ENCODE measurements around the gene IFIT2.

The IFIT2 gene

DNA sequence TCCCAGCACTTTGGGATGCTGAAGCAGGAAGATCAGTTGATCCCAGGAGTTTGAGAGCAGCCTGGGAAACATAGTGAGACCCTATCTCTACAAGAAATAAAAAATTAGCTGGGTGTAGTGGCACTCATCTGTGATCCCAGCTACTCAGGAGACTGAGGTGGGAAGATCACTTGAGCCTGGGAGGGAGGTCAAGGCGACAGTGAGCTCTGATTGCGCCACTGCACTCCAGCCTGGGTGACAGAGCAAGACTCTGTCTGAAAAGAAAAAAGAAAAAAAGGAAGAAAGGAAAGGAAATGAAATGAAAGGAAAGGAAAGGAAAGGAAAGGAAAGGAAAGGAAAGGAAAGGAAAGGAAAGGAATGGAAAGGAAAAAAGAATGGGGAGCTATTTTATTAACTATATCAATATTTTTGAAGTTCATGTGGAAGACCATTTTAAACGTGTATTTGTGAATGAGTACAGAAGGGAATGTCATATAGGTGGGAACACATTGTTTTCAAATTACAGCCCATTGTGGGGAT is 7.1 kb upstream of the IFIT2 start:
- TF ChIP-seq, protein P1, sequence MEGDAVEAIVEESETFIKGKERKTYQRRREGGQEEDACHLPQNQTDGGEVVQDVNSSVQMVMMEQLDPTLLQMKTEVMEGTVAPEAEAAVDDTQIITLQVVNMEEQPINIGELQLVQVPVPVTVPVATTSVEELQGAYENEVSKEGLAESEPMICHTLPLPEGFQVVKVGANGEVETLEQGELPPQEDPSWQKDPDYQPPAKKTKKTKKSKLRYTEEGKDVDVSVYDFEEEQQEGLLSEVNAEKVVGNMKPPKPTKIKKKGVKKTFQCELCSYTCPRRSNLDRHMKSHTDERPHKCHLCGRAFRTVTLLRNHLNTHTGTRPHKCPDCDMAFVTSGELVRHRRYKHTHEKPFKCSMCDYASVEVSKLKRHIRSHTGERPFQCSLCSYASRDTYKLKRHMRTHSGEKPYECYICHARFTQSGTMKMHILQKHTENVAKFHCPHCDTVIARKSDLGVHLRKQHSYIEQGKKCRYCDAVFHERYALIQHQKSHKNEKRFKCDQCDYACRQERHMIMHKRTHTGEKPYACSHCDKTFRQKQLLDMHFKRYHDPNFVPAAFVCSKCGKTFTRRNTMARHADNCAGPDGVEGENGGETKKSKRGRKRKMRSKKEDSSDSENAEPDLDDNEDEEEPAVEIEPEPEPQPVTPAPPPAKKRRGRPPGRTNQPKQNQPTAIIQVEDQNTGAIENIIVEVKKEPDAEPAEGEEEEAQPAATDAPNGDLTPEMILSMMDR (IDR thresholded peaks at IDR 0.05; ENCODE audit: low read depth, low read length, missing control alignments) = no peak
- no peak for DNase-seq (ENCODE audit: low read depth)
- H3K4me3 ChIP-seq (ENCODE audit: low read depth, low read length) = no peak overlapping the region

DNA sequence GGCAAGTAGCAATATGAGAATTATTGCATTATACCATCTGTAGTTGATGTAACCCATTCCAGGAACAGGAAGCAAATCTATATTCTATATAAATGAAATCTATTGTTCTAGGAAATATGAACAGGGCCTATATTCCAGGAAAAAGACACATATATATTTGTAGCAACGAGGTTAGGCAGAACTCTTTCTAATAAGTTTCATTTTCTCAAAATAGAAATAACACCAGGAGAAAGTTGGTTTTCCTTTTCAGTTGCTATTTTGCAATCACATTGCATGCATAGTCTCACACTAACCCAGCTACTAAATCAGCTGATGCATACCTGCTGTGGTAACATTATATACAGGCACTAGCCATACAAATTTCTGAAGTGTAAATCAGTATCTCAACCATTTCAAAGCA is 6.2 kb upstream of the IFIT2 start:
- TF ChIP-seq, protein P1 (IDR thresholded peaks at IDR 0.05; ENCODE audit: low read depth, low read length, missing control alignments) = no peak
- H3K4me3 ChIP-seq (ENCODE audit: low read depth, low read length) = no peak overlapping the region
- no peak for DNase-seq (ENCODE audit: low read depth)

DNA sequence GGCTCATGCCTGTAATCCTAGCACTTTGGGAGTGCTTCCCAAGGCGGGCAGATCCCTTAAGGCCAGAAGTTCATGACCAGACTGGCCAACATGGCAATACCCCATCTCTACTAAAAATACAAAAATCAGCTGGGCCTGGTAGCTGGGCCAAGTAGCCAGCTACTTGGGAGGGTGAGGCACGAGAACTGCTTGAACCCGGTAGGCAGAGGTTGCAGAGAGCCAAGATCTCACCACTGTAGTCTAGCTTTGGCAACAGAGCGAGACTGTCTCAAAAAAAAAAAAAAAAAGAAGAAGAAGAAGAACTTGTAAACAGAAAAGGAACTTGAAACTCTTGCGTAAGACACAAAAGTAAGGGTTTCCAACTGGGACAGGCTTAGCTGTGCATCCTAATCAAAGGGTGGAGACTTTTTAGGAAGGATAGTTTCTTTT is 5.6 kb upstream of the IFIT2 start:
- H3K4me3 ChIP-seq (ENCODE audit: low read depth, low read length) = no peak overlapping the region
- peak; percentile 8 for DNase-seq (ENCODE audit: low read depth)
- TF ChIP-seq, protein P1 (IDR thresholded peaks at IDR 0.05; ENCODE audit: low read depth, low read length, missing control alignments) = no peak

DNA sequence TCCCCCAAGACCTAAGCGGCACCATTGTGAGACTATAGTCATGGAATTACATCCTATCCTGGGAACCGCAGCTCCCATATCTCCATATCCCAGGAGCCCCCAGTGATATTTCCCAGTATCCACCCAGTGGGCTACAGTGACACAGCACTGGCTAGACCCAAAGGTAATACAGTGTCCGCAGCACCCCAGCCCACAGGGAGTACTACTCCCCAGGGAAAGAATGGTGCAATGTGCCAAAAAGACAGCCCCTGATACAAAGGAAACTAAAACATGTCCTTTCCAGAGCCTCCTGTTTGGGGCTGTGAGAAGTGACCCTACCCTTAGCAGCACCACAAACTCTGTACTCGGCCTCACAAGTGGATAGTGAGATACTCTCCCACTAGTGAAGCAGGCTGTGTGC is 4.5 kb upstream of the IFIT2 start:
- TF ChIP-seq, protein P1 (IDR thresholded peaks at IDR 0.05; ENCODE audit: low read depth, low read length, missing control alignments) = no peak
- DNase-seq (ENCODE audit: low read depth) = no peak
- H3K4me3 ChIP-seq (ENCODE audit: low read depth, low read length) = no peak overlapping the region

DNA sequence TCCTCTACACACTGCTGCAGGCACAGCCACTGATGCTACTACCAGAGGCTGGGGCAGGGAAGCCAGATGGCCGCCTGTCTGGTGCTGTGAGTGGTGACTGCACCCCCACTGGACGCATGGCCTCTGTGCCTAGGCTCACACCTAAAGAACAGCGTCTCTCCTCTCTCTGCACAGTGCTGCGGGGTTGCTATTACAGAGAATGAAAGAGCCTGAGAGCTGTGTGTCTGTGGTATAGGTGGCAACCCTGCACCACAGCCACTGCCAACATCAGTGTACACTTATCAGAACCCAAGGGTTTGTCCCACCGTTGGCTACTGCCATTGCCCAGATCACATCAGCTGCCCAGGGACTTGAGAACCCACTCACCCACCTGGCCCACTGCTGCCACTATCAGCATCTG is 4.1 kb upstream of the IFIT2 start:
- DNase-seq (ENCODE audit: low read depth) = no peak
- TF ChIP-seq, protein P1 (IDR thresholded peaks at IDR 0.05; ENCODE audit: low read depth, low read length, missing control alignments) = no peak
- H3K4me3 ChIP-seq (ENCODE audit: low read depth, low read length) = no peak overlapping the region

DNA sequence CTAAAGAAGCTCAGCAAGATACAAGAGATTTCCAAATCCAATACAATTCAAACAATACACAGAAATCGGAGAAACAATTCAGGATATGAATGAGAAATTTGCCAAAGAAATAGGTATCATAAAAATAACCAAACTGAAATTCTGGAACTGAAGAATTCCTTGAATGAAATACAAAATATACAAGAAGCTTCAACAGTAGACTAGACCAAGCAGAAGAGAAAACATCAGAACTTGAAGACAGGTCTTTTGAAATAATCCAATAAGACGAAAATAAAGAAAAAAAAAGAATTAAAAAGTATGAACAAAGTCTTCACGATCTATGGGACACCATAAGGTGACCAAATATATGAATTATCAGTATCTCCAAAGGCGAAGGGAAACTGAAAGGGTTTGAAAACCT is 2.8 kb upstream of the IFIT2 start:
- DNase-seq (ENCODE audit: low read depth) = no peak
- TF ChIP-seq, protein P1 (IDR thresholded peaks at IDR 0.05; ENCODE audit: low read depth, low read length, missing control alignments) = no peak

DNA sequence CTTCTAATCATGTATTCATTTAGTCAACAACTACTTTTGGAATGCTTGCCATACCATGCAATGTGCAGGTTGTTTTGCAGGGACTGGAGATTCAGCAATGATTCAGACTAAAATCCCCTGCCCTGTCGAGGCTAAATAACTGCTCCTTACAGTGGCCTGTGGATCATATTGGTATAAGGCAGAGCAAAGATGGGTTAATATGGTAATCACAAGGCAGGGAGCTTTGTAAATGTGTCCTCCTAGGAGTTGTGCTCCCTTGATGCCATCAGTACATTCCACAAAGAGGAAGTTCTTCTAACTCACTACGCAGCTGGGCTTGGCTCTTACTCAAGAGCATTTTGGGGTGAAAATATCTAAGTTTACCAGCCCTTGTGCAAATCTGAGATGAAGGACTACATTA is 614 bp upstream of the IFIT2 start:
- TF ChIP-seq, protein P1 (IDR thresholded peaks at IDR 0.05; ENCODE audit: low read depth, low read length, missing control alignments) = no peak
- DNase-seq (ENCODE audit: low read depth) = no peak
- peak overlapping the region; percentile 55; the same call in 1 of the 2 replicates for H3K4me3 ChIP-seq (ENCODE audit: low read depth, low read length)

More for the DNA sequence above, 2.8 kb upstream of the IFIT2 start:
- no peak overlapping the region for H3K4me3 ChIP-seq (ENCODE audit: low read depth, low read length)

All from GM12864 (cell line).